Parathyroid adenoma (tissue), 2 donors: Measurements from ENCODE around the gene CHIT1.
"Not testable (repeated sequence)": the region's sequence is repeated elsewhere in the genome, so short reads cannot be mapped to it uniquely, and the experiment has no call there.

ENCODE experiments used
- H2AFZ ChIP-seq: fragments of 300-600 bp; sonication (generic); one replicate; pipeline ENCODE4 v1.7.0; 2017; ENCODE audit warnings: antibody characterized with exemption, mild to moderate bottlenecking
- H3K27ac ChIP-seq: fragments of 300-600 bp; sonication (generic); one replicate; pipeline ENCODE4 v1.7.0; 2017
- H3K27me3 ChIP-seq: fragments of 300-600 bp; sonication (generic); one replicate; pipeline ENCODE4 v1.7.0; 2017; ENCODE audit warnings: low read length; ENCODE audit not compliant: control insufficient read depth, insufficient read depth
- H3K36me3 ChIP-seq: fragments of 300-600 bp; sonication (generic); one replicate; pipeline ENCODE4 v1.7.0; 2017; ENCODE audit warnings: low read length; ENCODE audit not compliant: control insufficient read depth, insufficient read depth
- H3K4me1 ChIP-seq: fragments of 300-600 bp; sonication (generic); one replicate; pipeline ENCODE4 v1.7.0; 2017; ENCODE audit warnings: control low read depth
- H3K4me2 ChIP-seq: fragments of 300-600 bp; sonication (generic); one replicate; pipeline ENCODE4 v1.7.0; 2017; ENCODE audit warnings: low read length
- H3K4me3 ChIP-seq: fragments of 300-600 bp; sonication (generic); one replicate; pipeline ENCODE4 v1.7.0; 2017; ENCODE audit warnings: low read depth, low read length
- H3K79me2 ChIP-seq: fragments of 300-600 bp; sonication (generic); one replicate; pipeline ENCODE4 v1.7.0; 2017; ENCODE audit warnings: control low read depth
- H3K9ac ChIP-seq: fragments of 300-600 bp; sonication (generic); one replicate; pipeline ENCODE4 v1.7.0; 2017; ENCODE audit warnings: mild to moderate bottlenecking
- H3K9me3 ChIP-seq: fragments of 300-600 bp; sonication (generic); one replicate; pipeline ENCODE4 v1.7.0; 2017; ENCODE audit warnings: low read length; ENCODE audit not compliant: control insufficient read depth
- TF ChIP-seq, protein P1 (sequence below): fragments of 300-600 bp; sonication (generic); IDR thresholded peaks from one replicate; pipeline ENCODE4 v1.7.0; 2017; ENCODE audit warnings: antibody characterized with exemption, mild to moderate bottlenecking
- donor health status: primary hyperparathyroidism.

CHIT1 gene

DNA sequence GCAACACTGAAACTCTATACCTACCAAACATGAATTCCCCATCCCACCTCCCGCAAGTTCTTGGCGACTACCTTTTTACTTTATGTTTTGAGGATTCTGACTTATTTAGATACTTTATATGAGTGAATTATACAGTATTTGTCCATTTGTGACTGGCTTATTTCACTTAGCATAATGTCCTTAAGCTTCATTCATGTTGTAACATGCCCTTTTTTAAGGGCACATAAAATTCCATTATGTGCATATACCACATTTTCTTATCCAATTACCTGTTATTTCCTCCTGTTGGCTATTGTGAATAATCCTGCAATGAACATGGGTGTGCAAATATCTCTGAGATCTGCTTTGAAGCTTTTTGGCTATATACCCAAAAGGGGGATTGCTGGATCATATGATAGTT, 22.0 kb upstream of the CHIT1 start:
- Histone ChIP-seq H3K9ac (no peak overlapping the region), H2AFZ (no peak overlapping the region), H3K36me3 (no peaks in the 10 kb centered on the region), H3K4me2 (no peak overlapping the region), H3K79me2 (no peaks in the 10 kb centered on the region), H3K4me3 (no peak overlapping the region), H3K27ac (no peak overlapping the region), H3K9me3 (no peaks in the 10 kb centered on the region), H3K4me1 (no peaks in the 10 kb centered on the region), H3K27me3 (no peaks in the 10 kb centered on the region)
- TF ChIP-seq, protein P1, sequence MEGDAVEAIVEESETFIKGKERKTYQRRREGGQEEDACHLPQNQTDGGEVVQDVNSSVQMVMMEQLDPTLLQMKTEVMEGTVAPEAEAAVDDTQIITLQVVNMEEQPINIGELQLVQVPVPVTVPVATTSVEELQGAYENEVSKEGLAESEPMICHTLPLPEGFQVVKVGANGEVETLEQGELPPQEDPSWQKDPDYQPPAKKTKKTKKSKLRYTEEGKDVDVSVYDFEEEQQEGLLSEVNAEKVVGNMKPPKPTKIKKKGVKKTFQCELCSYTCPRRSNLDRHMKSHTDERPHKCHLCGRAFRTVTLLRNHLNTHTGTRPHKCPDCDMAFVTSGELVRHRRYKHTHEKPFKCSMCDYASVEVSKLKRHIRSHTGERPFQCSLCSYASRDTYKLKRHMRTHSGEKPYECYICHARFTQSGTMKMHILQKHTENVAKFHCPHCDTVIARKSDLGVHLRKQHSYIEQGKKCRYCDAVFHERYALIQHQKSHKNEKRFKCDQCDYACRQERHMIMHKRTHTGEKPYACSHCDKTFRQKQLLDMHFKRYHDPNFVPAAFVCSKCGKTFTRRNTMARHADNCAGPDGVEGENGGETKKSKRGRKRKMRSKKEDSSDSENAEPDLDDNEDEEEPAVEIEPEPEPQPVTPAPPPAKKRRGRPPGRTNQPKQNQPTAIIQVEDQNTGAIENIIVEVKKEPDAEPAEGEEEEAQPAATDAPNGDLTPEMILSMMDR, result no peak

DNA sequence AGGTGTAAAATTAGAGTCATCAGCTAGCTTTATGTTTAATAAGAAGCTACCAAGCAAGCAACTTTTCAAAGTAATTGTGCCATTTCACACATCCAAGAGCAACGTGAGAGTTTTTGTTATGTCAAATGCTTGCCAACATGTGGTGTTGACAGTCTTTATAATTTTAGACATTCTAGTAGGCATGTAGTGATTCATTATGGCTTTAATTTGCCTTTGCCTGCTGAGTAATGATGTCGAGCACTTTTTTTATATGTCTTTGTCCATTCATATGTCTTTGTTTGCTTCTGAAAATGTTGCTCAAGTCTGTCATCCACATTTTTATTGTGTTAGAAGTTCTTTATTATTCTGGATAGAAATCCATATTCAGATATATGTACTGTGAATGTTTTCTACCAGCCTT, 21.4 kb upstream of the CHIT1 start:
- TF ChIP-seq, protein P1, result no peak
- Histone ChIP-seq H3K9ac (no peak overlapping the region), H3K27ac (no peak overlapping the region), H2AFZ (no peak overlapping the region), H3K79me2 (no peaks in the 10 kb centered on the region), H3K9me3 (no peaks in the 10 kb centered on the region), H3K4me2 (no peak overlapping the region), H3K27me3 (no peaks in the 10 kb centered on the region), H3K4me3 (no peak overlapping the region), H3K4me1 (no peaks in the 10 kb centered on the region), H3K36me3 (no peaks in the 10 kb centered on the region)

DNA sequence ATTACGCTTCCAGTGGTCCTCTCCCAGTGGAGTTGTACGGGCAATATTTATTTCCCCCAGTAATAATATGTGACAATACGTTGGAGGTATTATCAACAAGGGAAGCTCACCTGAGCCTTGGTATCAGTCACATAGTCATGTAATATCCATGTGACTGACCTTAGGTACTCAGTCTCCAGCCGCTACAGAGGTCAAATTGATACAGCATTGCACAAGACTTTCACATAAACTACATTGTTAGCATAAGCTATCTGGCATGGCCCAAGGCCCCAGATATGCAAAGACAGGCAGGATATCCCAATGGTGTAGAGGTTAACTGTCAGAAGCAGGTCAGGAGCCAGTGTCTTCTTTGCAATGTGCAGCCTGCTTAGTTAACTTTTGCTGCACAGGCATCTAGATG, 15.3 kb upstream of the CHIT1 start:
- Histone ChIP-seq H3K36me3 (no peaks in the 10 kb centered on the region), H3K27ac (no peak overlapping the region), H3K4me3 (no peak overlapping the region), H3K27me3 (no peaks in the 10 kb centered on the region), H2AFZ (no peak overlapping the region), H3K4me1 (no peaks in the 10 kb centered on the region), H3K4me2 (no peak overlapping the region), H3K9ac (no peak overlapping the region), H3K9me3 (no peaks in the 10 kb centered on the region), H3K79me2 (no peaks in the 10 kb centered on the region)
- TF ChIP-seq, protein P1, result no peak

DNA sequence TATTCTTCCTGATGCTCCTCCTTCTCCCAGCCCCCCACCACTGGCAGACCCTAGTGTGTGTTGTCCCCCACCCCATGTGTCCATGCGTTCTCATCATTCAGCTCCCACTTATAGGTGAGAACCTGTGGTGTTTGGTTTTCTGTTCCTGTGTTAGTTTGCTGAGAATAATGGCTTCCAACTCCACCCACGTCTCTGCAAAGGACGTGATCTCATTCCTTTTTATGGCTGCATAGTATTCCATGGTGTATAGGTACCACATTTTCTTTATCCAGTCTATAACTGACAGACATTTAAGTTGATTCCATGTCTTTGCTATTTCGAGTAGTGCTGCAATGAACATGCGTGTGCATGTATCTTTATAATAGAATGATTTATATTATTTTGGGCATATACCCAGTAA, 12.2 kb upstream of the CHIT1 start:
- not testable (repeated sequence) for H3K9ac ChIP-seq, H3K27me3 ChIP-seq

DNA sequence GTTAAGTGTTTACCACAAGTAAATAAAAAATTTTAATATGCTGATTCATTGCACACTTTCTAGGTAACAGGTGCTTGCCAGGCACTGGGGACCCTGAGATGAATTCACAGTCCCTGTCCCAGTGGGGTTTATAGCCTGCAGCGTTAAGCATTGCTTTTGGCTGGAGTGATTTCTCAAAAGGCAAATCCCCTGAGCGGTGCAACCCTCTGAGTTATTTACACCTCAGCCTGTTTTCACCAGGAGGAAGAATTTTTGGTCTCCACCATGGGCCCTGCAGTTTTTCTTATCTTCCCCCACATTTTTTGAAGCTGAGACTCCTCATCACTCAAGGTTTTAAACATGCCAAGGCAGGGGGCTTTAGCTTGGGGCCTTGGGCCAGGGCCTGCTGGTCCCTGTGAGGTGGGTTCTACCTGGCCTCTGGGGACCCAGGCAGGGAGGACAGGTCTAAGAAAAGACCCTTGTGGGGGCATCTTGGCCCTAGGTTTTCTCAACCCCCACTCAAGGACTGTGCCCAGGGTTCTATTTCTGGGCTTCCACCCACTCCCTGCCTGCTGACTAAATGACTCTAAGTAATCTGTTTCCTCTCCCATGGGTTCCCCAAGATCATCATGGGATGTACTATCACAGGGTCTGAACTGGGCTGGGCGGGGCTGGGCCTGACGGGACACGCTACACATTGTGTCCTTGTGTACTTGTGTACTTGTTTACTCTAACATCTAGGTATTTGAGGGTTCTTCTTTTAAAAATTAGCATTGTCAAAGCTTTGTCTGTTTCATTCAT, 10.2 kb upstream of the CHIT1 start:
- no peaks in the 10 kb centered on the region for H3K36me3 ChIP-seq
- H3K9ac ChIP-seq, result no peak overlapping the region
- no peaks in the 10 kb centered on the region for H3K4me1 ChIP-seq
- H3K4me3 ChIP-seq, result no peak overlapping the region
- no peaks in the 10 kb centered on the region for H3K27me3 ChIP-seq
- H2AFZ ChIP-seq, result no peak overlapping the region
- no peaks in the 10 kb centered on the region for H3K79me2 ChIP-seq
- no peaks in the 10 kb centered on the region for H3K9me3 ChIP-seq
- TF ChIP-seq, protein P1, result no peak
- no peak overlapping the region for H3K27ac ChIP-seq
- H3K4me2 ChIP-seq, result no peak overlapping the region

More for the DNA sequence above, 12.2 kb upstream of the CHIT1 start:
- H3K9me3 ChIP-seq, H3K36me3 ChIP-seq, H3K79me2 ChIP-seq, H3K4me3 ChIP-seq, H2AFZ ChIP-seq, H3K27ac ChIP-seq, H3K4me2 ChIP-seq, H3K4me1 ChIP-seq: not testable (repeated sequence)
